PC-9 (cell line): ENCODE measurements around the gene RNF151. TPM values are rescaled to one million over a fixed set of nuclear protein-coding genes. Genes with fewer than 3 reads are reported as not detected.

Experiments
- BruUV-seq: library from RNA; stranded (reverse); fragments of 400-500 nt; replicated peaks from 2 replicates; lab custom pipeline; 2021; lab: Mats Ljungman, UMichigan
- CTCF ChIA-PET: fragments of 300-600 bp; sonication (Branson Sonifier 250); formaldehyde crosslinking; loops from one replicate; lab custom pipeline; 2022; ENCODE audit warnings: antibody characterized with exemption; lab: Charles Lee
- POLR2A ChIA-PET: fragments of 300-600 bp; sonication (Branson Sonifier 250); formaldehyde crosslinking; loops from one replicate; lab custom pipeline; 2022; ENCODE audit warnings: antibody characterized with exemption; ENCODE audit not compliant: unreplicated experiment; lab: Charles Lee
- DNase-seq, 2 experiments: peaks; one replicate each; pipeline versions ENCODE4 v3.0.0 to v3.0.0-alpha.2; 2015 to 2022; ENCODE audit warnings: mixed read lengths in 1 of 2
- H2AFZ ChIP-seq: fragments of 200-600 bp; sonication (generic); 2 replicates; pipeline ENCODE4 v1.8.1; 2017; ENCODE audit warnings: antibody characterized with exemption
- H3F3A ChIP-seq: fragments of 200-600 bp; sonication (generic); 2 replicates; pipeline ENCODE4 v1.8.1; 2017; ENCODE audit warnings: antibody characterized with exemption, mild to moderate bottlenecking, low read depth; ENCODE audit not compliant: insufficient read depth
- H3K27ac ChIP-seq: fragments of 200-600 bp; sonication (generic); 2 replicates; pipeline ENCODE4 v1.6.1; 2016; ENCODE audit warnings: mixed run types
- H3K27me3 ChIP-seq: fragments of 200-600 bp; sonication (generic); 2 replicates; pipeline ENCODE4 v1.6.1; 2016; ENCODE audit warnings: low read depth, mixed run types; ENCODE audit not compliant: insufficient read depth
- H3K36me3 ChIP-seq: fragments of 200-600 bp; sonication (generic); 2 replicates; pipeline ENCODE4 v1.6.1; 2016; ENCODE audit warnings: low read depth, mixed run types
- H3K4me1 ChIP-seq: fragments of 200-600 bp; sonication (generic); replicated peaks from 2 replicates; pipeline ENCODE4 v1.6.1; 2016; ENCODE audit warnings: mixed run types; ENCODE audit not compliant: insufficient read depth
- H3K4me2 ChIP-seq: fragments of 200-600 bp; sonication (generic); 2 replicates; pipeline ENCODE4 v1.6.1; 2017; ENCODE audit warnings: mixed run types
- H3K4me3 ChIP-seq: fragments of 200-600 bp; sonication (generic); 2 replicates; pipeline ENCODE4 v1.6.1; 2016; ENCODE audit warnings: mixed run types
- H3K79me2 ChIP-seq: fragments of 200-600 bp; sonication (generic); 2 replicates; pipeline ENCODE4 v1.6.1; 2017; ENCODE audit warnings: low read depth, mixed run types
- H3K9me2 ChIP-seq: fragments of 200-600 bp; sonication (generic); 2 replicates; pipeline ENCODE4 v1.8.1; 2017; ENCODE audit warnings: mild to moderate bottlenecking; ENCODE audit not compliant: insufficient read depth
- H3K9me3 ChIP-seq: fragments of 200-600 bp; sonication (generic); 2 replicates; pipeline ENCODE4 v1.8.1; 2016; ENCODE audit warnings: low read depth; ENCODE audit not compliant: insufficient read depth
- H4K20me1 ChIP-seq: fragments of 200-600 bp; sonication (generic); 2 replicates; pipeline ENCODE4 v1.8.1; 2017; ENCODE audit not compliant: insufficient read depth
- EZH2 ChIP-seq: fragments of 200-600 bp; sonication (generic); IDR thresholded peaks from 2 replicates; pipeline ENCODE4 v1.8.0; 2017; ENCODE audit warnings: antibody characterized with exemption, low read depth
- intact Hi-C: fragments of 100-400 bp; cut with micrococcal nuclease; formaldehyde crosslinking; loops from one replicate; pipeline ENCODE4 v1.10.0; 2022; ENCODE audit not compliant: unreplicated experiment
- total RNA-seq: library from RNA; stranded (reverse); gene quantifications from 2 replicates; pipeline ENCODE4 v1.2.3, GENCODE V29; 2021
- TF ChIP-seq, protein P1 (sequence below): fragments of 200-600 bp; sonication (generic); conservative IDR thresholded peaks from 2 replicates; pipeline ENCODE4 v1.6.1; 2017; ENCODE audit warnings: mixed run types, antibody characterized with exemption, mild to moderate bottlenecking, moderate library complexity

The RNF151 gene
- total RNA-seq, 1 experiment from 2014 or later: not detected

DNA sequence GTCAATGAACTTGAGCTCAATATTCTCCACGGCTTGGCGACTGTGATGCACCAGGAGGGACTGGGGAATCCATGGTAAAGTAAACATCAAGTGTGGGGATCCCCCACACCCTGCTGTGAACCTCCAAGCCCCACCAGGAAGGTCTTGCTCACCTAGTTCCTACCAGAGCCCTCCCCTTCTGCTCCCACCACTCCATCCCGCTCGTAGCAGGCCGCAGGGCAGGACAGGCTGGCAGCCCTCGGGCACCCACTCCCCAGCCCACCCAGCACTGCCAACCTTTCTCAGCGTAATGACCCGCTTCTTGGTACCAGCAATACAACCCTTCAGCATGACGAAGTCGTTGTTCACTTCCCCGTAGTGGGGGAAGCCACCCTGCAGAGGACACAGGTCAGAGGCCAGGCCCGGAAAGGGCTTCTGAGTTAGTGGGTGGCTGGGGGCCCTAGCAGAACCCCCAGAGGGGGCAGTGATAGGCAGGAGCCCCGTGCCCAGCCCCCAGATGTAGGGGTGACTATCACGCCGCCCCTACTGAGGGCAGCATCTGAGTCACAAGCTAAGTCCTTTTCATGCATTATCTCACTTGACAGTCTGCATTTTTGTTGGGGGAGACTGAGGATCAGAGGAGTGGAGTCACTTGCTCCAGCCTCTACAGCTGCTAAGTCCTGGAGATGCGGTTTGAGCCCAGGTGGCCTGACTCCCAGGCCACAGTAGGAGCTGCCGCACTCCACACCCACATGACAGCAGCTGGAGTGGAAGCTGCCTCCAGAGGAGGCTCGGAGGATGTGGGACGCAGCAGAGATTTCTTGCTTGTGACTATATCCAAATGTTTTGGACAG lies 20.9 kb upstream of the RNF151 start:
- Histone ChIP-seq H3K4me2 (no peak overlapping the region), H2AFZ (no peak overlapping the region), H3K79me2 (peaks cover 13% of the 10 kb centered on the region; the same call in 1 of the 2 replicates), H3K4me1 (peaks cover 15% of the 10 kb centered on the region), H4K20me1 (0 out of 2 replicates have a peak, but pooled peaks cover 3% of the 10 kb centered on the region), H3K27me3 (no peaks in the 10 kb centered on the region), H3K27ac (no peak overlapping the region), H3F3A (peaks cover 33% of the 10 kb centered on the region; the same call in 1 of the 2 replicates), H3K9me3 (no peaks in the 10 kb centered on the region), H3K9me2 (no peaks in the 10 kb centered on the region), H3K36me3 (no peaks in the 10 kb centered on the region), H3K4me3 (no peak overlapping the region)
- TF ChIP-seq, protein P1, sequence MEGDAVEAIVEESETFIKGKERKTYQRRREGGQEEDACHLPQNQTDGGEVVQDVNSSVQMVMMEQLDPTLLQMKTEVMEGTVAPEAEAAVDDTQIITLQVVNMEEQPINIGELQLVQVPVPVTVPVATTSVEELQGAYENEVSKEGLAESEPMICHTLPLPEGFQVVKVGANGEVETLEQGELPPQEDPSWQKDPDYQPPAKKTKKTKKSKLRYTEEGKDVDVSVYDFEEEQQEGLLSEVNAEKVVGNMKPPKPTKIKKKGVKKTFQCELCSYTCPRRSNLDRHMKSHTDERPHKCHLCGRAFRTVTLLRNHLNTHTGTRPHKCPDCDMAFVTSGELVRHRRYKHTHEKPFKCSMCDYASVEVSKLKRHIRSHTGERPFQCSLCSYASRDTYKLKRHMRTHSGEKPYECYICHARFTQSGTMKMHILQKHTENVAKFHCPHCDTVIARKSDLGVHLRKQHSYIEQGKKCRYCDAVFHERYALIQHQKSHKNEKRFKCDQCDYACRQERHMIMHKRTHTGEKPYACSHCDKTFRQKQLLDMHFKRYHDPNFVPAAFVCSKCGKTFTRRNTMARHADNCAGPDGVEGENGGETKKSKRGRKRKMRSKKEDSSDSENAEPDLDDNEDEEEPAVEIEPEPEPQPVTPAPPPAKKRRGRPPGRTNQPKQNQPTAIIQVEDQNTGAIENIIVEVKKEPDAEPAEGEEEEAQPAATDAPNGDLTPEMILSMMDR: no peak
- no peak for TF ChIP-seq EZH2
- intact Hi-C loops: no loop called here
- ChIA-PET POLR2A (no interaction called here), CTCF (interaction anchor here (0.6 kb wide), 1 partner anchor 193 kb away, joined by 7 read pairs; no protein-coding TSS in a partner anchor)
- DNase-seq: no peak
- no TSS peak for BruUV-seq

GRCh38 chr16:1946495-1947368 lies 19.9 kb upstream of the RNF151 start:
- intact Hi-C loops: no loop called here
- ChIA-PET POLR2A (no interaction called here), CTCF (interaction anchor here (0.6 kb wide), 1 partner anchor 192 kb away, joined by 7 read pairs; no protein-coding TSS in a partner anchor)

GRCh38 chr16:1947369-1947670 lies 19.3 kb upstream of the RNF151 start:
- no TSS peak for BruUV-seq
- H3K4me2 ChIP-seq: no peak overlapping the region
- CTCF ChIA-PET: no interaction called here
- no peak for DNase-seq
- 0 out of 2 replicates have a peak, but pooled peaks cover under 1% of the 10 kb centered on the region for H3K4me1 ChIP-seq
- peaks cover 17% of the 10 kb centered on the region; the same call in 1 of the 2 replicates for H3F3A ChIP-seq
- no peak overlapping the region for H3K27ac ChIP-seq
- POLR2A ChIA-PET: no interaction called here
- no peaks in the 10 kb centered on the region for H3K9me2 ChIP-seq
- no peak for TF ChIP-seq EZH2
- TF ChIP-seq, protein P1: no peak
- no peaks in the 10 kb centered on the region for H3K36me3 ChIP-seq
- H3K79me2 ChIP-seq: peaks cover 6% of the 10 kb centered on the region; the same call in 1 of the 2 replicates
- H3K9me3 ChIP-seq: no peaks in the 10 kb centered on the region
- H3K27me3 ChIP-seq: no peaks in the 10 kb centered on the region
- H3K4me3 ChIP-seq: no peak overlapping the region
- H4K20me1 ChIP-seq: 0 out of 2 replicates have a peak, but pooled peaks cover 3% of the 10 kb centered on the region
- intact Hi-C loops: no loop called here
- no peak overlapping the region for H2AFZ ChIP-seq

More at GRCh38 chr16:1946495-1947368, 19.9 kb upstream of the RNF151 start:
- Histone ChIP-seq H3K4me3 (no peak overlapping the region), H3K27me3 (no peaks in the 10 kb centered on the region), H2AFZ (no peak overlapping the region), H3K79me2 (peaks cover 6% of the 10 kb centered on the region; the same call in 1 of the 2 replicates), H3K36me3 (no peaks in the 10 kb centered on the region), H3K4me1 (peaks cover 5% of the 10 kb centered on the region), H3K9me3 (no peaks in the 10 kb centered on the region), H3K4me2 (no peak overlapping the region), H4K20me1 (0 out of 2 replicates have a peak, but pooled peaks cover 3% of the 10 kb centered on the region), H3F3A (peaks cover 23% of the 10 kb centered on the region; the same call in 1 of the 2 replicates), H3K27ac (no peak overlapping the region), H3K9me2 (no peaks in the 10 kb centered on the region)
- no TSS peak for BruUV-seq
- DNase-seq: no peak
- TF ChIP-seq, protein P1: no peak
- TF ChIP-seq EZH2: no peak
